ENCODE results near the gene MFSD11. TPM values are rescaled to one million over a fixed set of nuclear protein-coding genes. Genes with fewer than 3 reads are reported as not detected.

Gene MFSD11
- total and polyA plus RNA-seq, 2 of the 8 experiments (the other 6 are each of a cell fraction or from before 2014, with no cell fraction given), result 17.7 to 19.8 TPM

GRCh38 chr17:76715496-76715830 lies 22.5 kb upstream of the MFSD11 start (continued):
- TF ChIP-seq CTCF (IDR thresholded peaks at IDR 0.05; ENCODE audit: control extremely low read depth in 1 of 3, insufficient read depth in 1 of 3, low read depth in 1 of 3, low read length in 3 of 3), result no peak
- no peak for TF ChIP-seq GABPA (IDR thresholded peaks at IDR 0.05; ENCODE audit: borderline replicate concordance, insufficient read depth, low read length)
- TF ChIP-seq RNF2 (IDR thresholded peaks at IDR 0.05; ENCODE audit: borderline replicate concordance, low read depth, low read length, missing control alignments, poor library complexity, severe bottlenecking), result no peak
- TF ChIP-seq JUN (IDR thresholded peaks at IDR 0.05; ENCODE audit: low read depth, low read length), result no peak
- no peak for TF ChIP-seq POLR2AphosphoS5 (IDR thresholded peaks at IDR 0.05; ENCODE audit: low read depth, low read length)
- TF ChIP-seq NANOG (IDR thresholded peaks at IDR 0.05; ENCODE audit: insufficient read depth, low read depth, low read length, poor library complexity, severe bottlenecking), result no peak
